GM19351 (cell line): Measurements from ENCODE around the gene OTUD6A.
"Not testable (repeated sequence)": the region's sequence is repeated elsewhere in the genome, so short reads cannot be mapped to it uniquely, and the experiment has no call there.

ENCODE experiments used
- ATAC-seq: cut with Tn5 transposase; IDR thresholded peaks from one replicate; pipeline ENCODE4 v1.9.1; 2021; ENCODE audit warnings: mild to moderate bottlenecking, moderate library complexity; ENCODE audit not compliant: unreplicated experiment

Gene OTUD6A

GRCh38 chrX:70044541-70045245 lies 17.6 kb upstream of the OTUD6A start:
- ATAC-seq, result no peak

- ATAC-seq, result no peak
Measured at GRCh38 chrX:70046978-70047377, 15.3 kb upstream of the OTUD6A start.

- ATAC-seq, result no peak
Measured at GRCh38 chrX:70049406-70049805, 12.9 kb upstream of the OTUD6A start.

GRCh38 chrX:70049925-70050324 lies 12.3 kb upstream of the OTUD6A start, which contains the start of gene AWAT2:
AWAT2 (minus strand) TSS chrX:70049938; CDS start chrX:70049932, 6 bp downstream.
- no peak for ATAC-seq

GRCh38 chrX:70052895-70053615 lies 9.2 kb upstream of the OTUD6A start:
- ATAC-seq, result no peak

GRCh38 chrX:70054391-70054790 lies 7.9 kb upstream of the OTUD6A start:
- ATAC-seq, result no peak

GRCh38 chrX:70062961-70063550 lies 799 bp downstream of the OTUD6A start:
- no peak for ATAC-seq

- no peak for ATAC-seq
Measured at GRCh38 chrX:70066646-70067045, 4.4 kb downstream of the OTUD6A start.

- no peak for ATAC-seq
Measured at GRCh38 chrX:70079297-70079696, 17.0 kb downstream of the OTUD6A start.

- ATAC-seq, result no peak
Measured at GRCh38 chrX:70079870-70080269, 17.6 kb downstream of the OTUD6A start.

- ATAC-seq, result no peak
Measured at GRCh38 chrX:70082723-70083122, 20.5 kb downstream of the OTUD6A start.

- ATAC-seq, result no peak
Measured at GRCh38 chrX:70084592-70085240, 22.5 kb downstream of the OTUD6A start.

- ATAC-seq, result no peak
Measured at GRCh38 chrX:70087857-70088630, 25.8 kb downstream of the OTUD6A start.

- no peak for ATAC-seq
Measured at GRCh38 chrX:70088751-70089150, 26.5 kb downstream of the OTUD6A start.

GRCh38 chrX:70089604-70090297 lies 27.5 kb downstream of the OTUD6A start:
- no peak for ATAC-seq

GRCh38 chrX:70092247-70092646 lies 30.0 kb downstream of the OTUD6A start:
- no peak for ATAC-seq

- ATAC-seq, result no peak
Measured at GRCh38 chrX:70096052-70096451, 33.8 kb downstream of the OTUD6A start.

- no peak for ATAC-seq
Measured at GRCh38 chrX:70105229-70105628, 43.0 kb downstream of the OTUD6A start.

GRCh38 chrX:70111436-70112026 lies 49.3 kb downstream of the OTUD6A start:
- ATAC-seq, result not testable (repeated sequence)
